ENCODE measurements around the gene SMARCC1. TPM values are rescaled to one million over a fixed set of nuclear protein-coding genes. Genes with fewer than 3 reads are reported as not detected.

The SMARCC1 gene
- total and polyA plus RNA-seq, 3 donors from 2014 or later, result 48.1 to 80.1 (median 64.4) TPM

DNA sequence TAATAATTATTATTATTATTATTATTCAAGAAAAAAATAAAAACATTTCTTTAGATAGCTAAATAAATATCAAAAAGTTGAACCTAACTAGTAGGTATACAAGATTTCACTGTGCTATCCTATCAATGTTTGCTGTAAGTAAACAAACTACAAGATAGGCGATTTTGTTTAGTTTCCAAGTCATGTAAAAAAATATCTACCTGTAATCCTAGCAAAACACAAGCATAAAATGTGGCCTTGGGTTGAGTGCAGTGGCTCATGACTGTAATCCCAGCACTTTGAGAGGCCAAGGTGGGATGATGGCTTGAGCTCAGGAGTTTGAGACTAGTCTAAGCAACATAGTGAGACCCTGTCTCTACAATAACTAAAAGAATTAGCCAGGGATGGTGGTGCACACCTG, 131.4 kb downstream of the SMARCC1 start:
- no peaks in the 10 kb centered on the region for H3K4me1 ChIP-seq
- 94 to 96% methylated on average over 1 of the region's 1 CpG for WGBS, 2 donors
- H3K9me3 ChIP-seq, result no peaks in the 10 kb centered on the region
- intact Hi-C loops (cut with DNase I; ENCODE audit: low total_unique reads), result no loop called here
- DNase-seq, result no peak
- no peaks in the 10 kb centered on the region for H3K27me3 ChIP-seq
- no peak for TF ChIP-seq POLR2A (IDR thresholded peaks at IDR 0.05)
- TF ChIP-seq, protein P1, sequence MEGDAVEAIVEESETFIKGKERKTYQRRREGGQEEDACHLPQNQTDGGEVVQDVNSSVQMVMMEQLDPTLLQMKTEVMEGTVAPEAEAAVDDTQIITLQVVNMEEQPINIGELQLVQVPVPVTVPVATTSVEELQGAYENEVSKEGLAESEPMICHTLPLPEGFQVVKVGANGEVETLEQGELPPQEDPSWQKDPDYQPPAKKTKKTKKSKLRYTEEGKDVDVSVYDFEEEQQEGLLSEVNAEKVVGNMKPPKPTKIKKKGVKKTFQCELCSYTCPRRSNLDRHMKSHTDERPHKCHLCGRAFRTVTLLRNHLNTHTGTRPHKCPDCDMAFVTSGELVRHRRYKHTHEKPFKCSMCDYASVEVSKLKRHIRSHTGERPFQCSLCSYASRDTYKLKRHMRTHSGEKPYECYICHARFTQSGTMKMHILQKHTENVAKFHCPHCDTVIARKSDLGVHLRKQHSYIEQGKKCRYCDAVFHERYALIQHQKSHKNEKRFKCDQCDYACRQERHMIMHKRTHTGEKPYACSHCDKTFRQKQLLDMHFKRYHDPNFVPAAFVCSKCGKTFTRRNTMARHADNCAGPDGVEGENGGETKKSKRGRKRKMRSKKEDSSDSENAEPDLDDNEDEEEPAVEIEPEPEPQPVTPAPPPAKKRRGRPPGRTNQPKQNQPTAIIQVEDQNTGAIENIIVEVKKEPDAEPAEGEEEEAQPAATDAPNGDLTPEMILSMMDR (IDR thresholded peaks at IDR 0.05), result no peak
- H3K4me3 ChIP-seq, result no peak overlapping the region
- H3K36me3 ChIP-seq (ENCODE audit: low read depth, missing control alignments), result no peaks in the 10 kb centered on the region
- no peak overlapping the region for H3K27ac ChIP-seq

DNA sequence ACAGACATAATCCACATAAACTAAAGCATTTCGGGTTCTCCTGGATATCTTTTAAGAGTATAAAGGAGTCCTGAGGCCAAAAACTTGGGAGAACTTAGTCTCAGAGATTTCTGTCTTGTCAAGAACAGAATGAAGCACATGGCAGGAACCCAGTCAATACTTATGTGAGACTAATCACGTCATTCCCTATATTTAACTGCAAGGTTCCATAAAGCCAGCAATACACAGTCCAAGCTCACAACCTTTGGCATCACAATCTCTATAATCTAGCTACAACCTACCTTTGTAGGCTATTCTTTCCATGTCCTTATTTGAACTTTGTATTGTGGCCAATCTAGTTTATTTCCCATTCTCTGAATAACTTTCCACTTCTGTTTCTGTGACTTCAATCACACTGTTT, 134.1 kb downstream of the SMARCC1 start:
- Histone ChIP-seq H3K27me3 (no peaks in the 10 kb centered on the region), H3K4me1 (no peaks in the 10 kb centered on the region), H3K9me3 (no peaks in the 10 kb centered on the region), H3K27ac (no peak overlapping the region), H3K36me3 (ENCODE audit: low read depth, missing control alignments) (no peaks in the 10 kb centered on the region), H3K4me3 (no peak overlapping the region)
- WGBS, 2 donors, result 84 to 97% methylated on average over 2 of the region's 2 CpGs
- no peak for TF ChIP-seq POLR2A (IDR thresholded peaks at IDR 0.05)
- intact Hi-C loops (cut with DNase I; ENCODE audit: low total_unique reads), result no loop called here
- no peak for DNase-seq

DNA sequence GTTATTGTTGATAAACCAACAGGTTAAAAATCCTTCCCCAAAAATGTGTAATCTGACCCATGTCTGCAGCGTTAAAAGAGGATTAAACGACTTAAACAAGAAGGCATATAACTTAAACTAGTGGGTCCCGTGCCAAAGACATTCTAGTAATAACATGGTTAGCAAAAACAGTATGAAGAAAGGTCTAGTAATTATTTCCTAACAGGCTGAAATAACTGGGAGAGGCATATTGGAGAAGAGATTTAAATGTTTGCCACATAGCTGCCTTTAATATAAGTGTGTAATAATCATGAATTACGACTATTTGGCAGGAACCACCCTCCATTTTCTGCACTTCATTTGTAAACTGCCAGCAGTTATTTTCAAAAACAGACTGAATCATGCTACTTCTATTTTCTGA, 135.3 kb downstream of the SMARCC1 start:
- no peak overlapping the region for H3K4me3 ChIP-seq
- WGBS, 2 donors, result 73 to 79% methylated on average over 4 of the region's 4 CpGs
- no peak for DNase-seq
- H3K27me3 ChIP-seq, result no peaks in the 10 kb centered on the region
- no peak overlapping the region for H3K27ac ChIP-seq
- intact Hi-C loops (cut with DNase I; ENCODE audit: low total_unique reads), result no loop called here
- no peaks in the 10 kb centered on the region for H3K4me1 ChIP-seq
- no peak for TF ChIP-seq POLR2A (IDR thresholded peaks at IDR 0.05)
- TF ChIP-seq, protein P1 (IDR thresholded peaks at IDR 0.05), result no peak
- H3K9me3 ChIP-seq, result no peaks in the 10 kb centered on the region
- H3K36me3 ChIP-seq (ENCODE audit: low read depth, missing control alignments), result no peaks in the 10 kb centered on the region

DNA sequence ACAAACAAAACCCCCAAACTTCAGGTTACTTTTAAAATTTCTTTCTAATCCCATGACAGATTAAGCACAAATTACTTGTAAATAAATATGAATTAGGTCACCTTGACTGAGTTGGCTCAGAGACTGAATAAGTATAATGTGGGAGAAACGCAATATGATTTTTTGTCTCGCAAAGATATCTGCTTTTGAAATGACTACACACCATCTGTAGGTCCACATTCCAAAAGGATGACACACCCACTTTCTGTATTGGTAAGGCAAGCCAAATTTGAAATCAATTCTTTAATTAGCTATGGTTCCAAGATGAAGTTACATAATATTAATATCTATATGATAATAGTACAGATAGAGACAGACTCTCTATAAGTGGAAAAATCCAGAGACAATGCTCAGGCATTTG, 136.1 kb downstream of the SMARCC1 start:
- WGBS, 2 donors, result 84 to 92% methylated on average over 2 of the region's 2 CpGs

DNA sequence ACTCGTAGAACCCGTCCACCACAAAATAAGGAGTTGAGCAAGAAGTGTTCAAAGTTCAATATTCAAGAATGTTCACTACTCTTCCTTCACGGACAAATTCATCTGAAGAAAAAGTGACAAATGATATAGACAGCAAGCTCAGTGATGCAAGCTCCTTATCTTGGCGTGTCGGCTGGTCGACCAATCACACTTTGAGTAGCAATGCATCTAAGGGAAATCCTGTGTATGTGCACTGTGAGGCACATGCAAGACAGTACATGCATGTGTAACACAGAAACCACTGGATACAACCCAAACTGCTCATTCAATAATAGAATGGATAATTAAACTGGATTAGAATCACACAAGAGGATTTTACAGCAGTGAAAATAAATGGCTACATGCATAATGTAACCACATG, 138.6 kb downstream of the SMARCC1 start:
- no peaks in the 10 kb centered on the region for H3K9me3 ChIP-seq
- intact Hi-C loops (cut with DNase I; ENCODE audit: low total_unique reads), result no loop called here
- WGBS, 2 donors, result 91 to 94% methylated on average over 6 of the region's 6 CpGs
- TF ChIP-seq, protein P1 (IDR thresholded peaks at IDR 0.05), result no peak
- no peak for TF ChIP-seq POLR2A (IDR thresholded peaks at IDR 0.05)
- DNase-seq, result no peak
- no peak overlapping the region for H3K27ac ChIP-seq
- no peaks in the 10 kb centered on the region for H3K36me3 ChIP-seq (ENCODE audit: low read depth, missing control alignments)
- H3K4me3 ChIP-seq, result no peak overlapping the region
- H3K27me3 ChIP-seq, result no peaks in the 10 kb centered on the region
- H3K4me1 ChIP-seq, result no peaks in the 10 kb centered on the region

More for the DNA sequence above, 136.1 kb downstream of the SMARCC1 start:
- no peaks in the 10 kb centered on the region for H3K9me3 ChIP-seq
- TF ChIP-seq, protein P1 (IDR thresholded peaks at IDR 0.05), result no peak
- no peak for TF ChIP-seq POLR2A (IDR thresholded peaks at IDR 0.05)
- H3K36me3 ChIP-seq (ENCODE audit: low read depth, missing control alignments), result no peaks in the 10 kb centered on the region
- DNase-seq, result no peak
- no peak overlapping the region for H3K27ac ChIP-seq
- H3K4me3 ChIP-seq, result no peak overlapping the region
- H3K27me3 ChIP-seq, result no peaks in the 10 kb centered on the region
- intact Hi-C loops (cut with DNase I; ENCODE audit: low total_unique reads), result no loop called here
- H3K4me1 ChIP-seq, result no peaks in the 10 kb centered on the region

Measured in testis (tissue), 3 donors.